HG02973 (cell line): ENCODE measurements around the gene DNAJC12.
A peak's percentile ranks its signal among the peaks of the same experiment; 100 is the strongest.
"Not testable (repeated sequence)": the region's sequence is repeated elsewhere in the genome, so short reads cannot be mapped to it uniquely, and the experiment has no call there.

Experiments
- ATAC-seq: cut with Tn5 transposase; IDR thresholded peaks from one replicate; pipeline ENCODE4 v1.9.1; 2021; ENCODE audit warnings: moderate library complexity; ENCODE audit not compliant: unreplicated experiment

The DNAJC12 gene

GRCh38 chr10:67841737-67842136 lies 3.7 kb upstream of the DNAJC12 start:
- no peak for ATAC-seq

DNA sequence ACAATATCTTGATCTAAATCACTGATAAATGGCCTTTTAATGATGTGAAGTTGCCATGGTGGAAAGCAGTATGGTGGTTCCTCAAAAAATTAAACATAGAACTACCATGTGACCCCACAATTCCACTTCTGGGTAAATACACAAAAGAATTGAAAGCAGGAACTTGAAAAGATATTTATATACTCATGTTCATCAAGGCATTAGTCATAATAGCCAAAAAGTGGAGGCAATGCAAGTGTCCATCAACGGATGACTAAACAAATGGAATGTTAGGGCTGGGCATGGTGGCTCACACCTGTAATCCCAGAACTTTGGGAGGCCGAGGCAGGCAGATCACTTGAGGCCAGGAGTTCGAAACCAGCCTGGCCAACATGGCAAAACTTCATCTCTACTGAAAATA lies 2.0 kb upstream of the DNAJC12 start:
- no peak for ATAC-seq

DNA sequence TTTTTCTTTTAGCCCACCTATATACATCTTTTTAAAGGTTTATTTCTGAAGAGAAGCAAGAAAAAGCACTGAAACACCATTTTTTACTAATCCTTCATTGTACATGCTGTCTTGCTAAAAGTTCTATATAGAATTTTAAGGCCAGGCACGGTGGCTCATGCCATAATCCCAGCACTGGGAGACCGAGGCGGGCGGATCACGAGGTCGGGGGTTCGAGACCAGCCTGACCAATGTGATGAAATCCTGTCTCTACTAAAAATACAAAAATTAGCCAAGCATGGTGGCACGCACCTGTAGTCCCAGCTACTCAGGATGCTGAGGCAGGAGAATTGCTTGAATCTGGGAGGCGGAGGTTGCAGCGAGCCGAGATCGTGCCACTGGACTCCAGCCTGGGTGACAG lies 1.5 kb upstream of the DNAJC12 start:
- not testable (repeated sequence) for ATAC-seq

DNA sequence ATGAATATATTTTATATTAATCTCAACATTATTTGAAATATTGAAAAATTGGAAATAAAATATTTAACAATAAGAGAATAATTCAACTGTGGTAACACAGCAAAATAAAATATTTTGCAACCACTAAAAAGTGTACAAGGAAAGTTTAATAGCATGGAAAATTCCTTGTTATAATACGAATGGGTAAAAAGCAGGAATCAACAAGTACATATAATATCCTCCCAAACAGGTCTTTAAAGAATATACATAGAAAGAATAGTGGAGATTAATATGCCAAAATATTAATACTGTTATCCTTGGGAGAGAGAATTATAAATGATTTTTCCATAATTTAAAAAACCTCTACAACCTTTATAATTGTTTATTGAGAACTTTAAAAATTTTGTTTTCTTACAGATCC lies 1.0 kb downstream of the DNAJC12 start:
- no peak for ATAC-seq

DNA sequence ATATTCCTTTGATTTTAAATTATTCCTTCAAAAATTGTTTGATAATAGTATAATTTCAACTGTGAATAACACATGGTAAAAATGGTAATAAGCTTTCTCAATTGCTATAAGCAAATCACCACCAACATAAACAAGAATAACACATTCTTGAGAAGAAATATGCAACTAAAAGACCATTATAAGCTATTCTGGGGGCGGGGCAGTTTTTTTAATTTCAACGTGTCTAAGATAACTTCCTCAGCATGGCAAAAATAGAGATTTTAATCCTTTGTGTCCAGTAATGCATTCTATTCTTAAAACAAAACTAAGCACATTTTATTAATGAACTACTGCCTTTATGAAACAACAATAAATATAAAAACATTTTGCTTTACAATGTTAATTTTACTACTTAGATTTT lies 1.5 kb downstream of the DNAJC12 start:
- ATAC-seq, result no peak

- not testable (repeated sequence) for ATAC-seq
Observed at GRCh38 chr10:67835541-67836394, 2.2 kb downstream of the DNAJC12 start.

DNA sequence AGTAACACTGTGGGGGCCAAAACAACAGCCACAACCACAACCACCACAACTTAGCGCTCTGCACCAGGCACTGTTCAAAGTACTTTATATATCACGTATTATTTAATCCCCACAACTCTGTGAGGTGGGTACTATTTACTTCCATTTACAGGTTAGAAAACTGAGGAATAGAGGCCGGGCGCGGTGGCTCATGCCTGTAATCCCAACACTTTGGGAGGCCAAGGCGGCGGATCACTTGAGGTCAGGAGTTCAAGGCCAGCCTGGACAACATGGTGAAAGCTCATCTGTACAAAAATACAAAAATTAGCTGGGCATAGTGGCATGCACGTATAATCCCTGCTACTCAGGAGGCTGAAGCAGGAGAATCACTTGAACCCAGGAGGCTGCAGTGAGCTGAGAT lies 3.6 kb downstream of the DNAJC12 start:
- ATAC-seq, result no peak

DNA sequence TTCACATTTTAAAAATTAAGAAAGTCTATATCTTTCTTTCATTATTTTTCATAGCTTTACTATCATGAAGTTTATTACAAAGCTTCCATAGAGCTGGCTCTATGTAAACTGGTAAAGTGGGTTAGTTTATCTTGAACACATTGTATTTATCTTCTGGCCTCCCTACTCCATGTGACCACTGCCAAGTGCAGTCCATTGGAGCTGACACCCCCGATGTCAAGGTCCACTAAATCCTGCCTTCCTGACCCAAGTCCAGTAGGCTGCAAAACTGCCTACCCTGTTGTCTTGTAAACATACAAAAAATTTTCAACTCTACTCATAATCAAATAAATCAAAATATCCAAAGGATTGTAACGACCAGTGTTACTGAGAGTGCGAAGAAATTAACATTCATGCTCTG lies 10.2 kb downstream of the DNAJC12 start:
- ATAC-seq, result no peak

DNA sequence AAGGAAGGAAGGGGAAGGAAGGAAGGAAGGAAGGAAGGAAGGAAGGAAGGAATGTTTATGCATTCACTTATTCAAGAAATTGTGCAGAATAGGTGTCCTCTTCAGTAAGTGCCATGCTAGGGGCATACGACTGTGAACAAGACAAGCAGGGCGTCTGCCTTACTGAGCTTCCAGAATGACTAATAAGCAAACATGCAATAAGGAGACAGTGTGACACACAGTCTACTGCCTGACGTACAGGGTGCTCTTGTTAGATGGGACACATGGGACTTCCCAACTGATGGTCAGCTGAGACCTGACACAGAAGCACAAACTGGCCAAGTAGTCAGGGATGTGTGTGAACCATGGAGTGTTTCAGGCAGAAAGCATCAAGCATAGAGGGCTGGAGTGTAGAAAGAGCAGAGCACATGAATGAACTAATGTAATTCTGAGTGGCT lies 18.2 kb downstream of the DNAJC12 start:
- no peak for ATAC-seq

GRCh38 chr10:67818323-67818722 lies 19.7 kb downstream of the DNAJC12 start:
- ATAC-seq, result no peak

GRCh38 chr10:67816719-67817118 lies 21.3 kb downstream of the DNAJC12 start:
- no peak for ATAC-seq

GRCh38 chr10:67815571-67816059 lies 22.4 kb downstream of the DNAJC12 start:
- ATAC-seq, result no peak

DNA sequence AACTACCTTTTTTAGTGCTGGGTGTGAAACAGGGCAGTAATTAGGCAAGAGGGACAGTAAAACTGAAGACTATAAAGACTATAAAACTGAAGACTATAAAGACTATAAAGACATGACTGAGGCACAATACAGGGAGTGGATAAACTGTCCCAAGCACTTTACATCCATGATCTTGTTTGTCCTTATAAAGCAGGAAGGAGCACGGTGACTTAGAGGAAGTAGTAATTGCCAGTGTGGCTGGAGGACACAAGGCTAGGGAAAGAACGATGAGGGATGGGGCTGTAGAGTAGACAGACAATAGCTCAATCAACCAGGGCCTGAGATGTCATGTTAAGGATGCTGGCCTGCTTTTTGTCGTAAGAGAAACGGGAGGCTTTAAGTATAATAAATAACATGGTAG lies 26.0 kb downstream of the DNAJC12 start:
- ATAC-seq, result no peak

DNA sequence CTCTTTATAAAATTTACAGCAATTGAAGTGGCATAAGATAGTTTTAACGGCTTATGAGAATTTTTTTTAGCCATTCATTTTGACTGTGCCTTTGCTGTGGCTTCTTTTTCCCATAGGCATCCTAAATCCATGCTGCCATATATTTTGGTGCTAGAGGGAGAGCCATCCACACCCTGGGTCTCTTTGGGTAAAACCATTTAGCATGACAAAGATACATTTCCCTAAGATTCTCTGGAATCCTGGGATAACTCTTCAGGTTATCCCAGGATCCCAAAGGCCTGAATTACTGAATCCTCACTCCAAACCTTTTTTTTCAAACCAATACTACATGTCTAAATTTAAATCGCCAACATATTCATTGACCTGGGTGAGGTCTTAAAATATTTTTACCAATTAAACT lies 28.9 kb downstream of the DNAJC12 start:
- ATAC-seq, result no peak

GRCh38 chr10:67808704-67809103 lies 29.3 kb downstream of the DNAJC12 start:
- ATAC-seq, result no peak

- ATAC-seq, result no peak
Observed at GRCh38 chr10:67807855-67808456, 30.0 kb downstream of the DNAJC12 start.

GRCh38 chr10:67804395-67804678 lies 33.7 kb downstream of the DNAJC12 start:
- no peak for ATAC-seq

- ATAC-seq, result peak; percentile 87
Observed at GRCh38 chr10:67803588-67804394, 34.2 kb downstream of the DNAJC12 start.

DNA sequence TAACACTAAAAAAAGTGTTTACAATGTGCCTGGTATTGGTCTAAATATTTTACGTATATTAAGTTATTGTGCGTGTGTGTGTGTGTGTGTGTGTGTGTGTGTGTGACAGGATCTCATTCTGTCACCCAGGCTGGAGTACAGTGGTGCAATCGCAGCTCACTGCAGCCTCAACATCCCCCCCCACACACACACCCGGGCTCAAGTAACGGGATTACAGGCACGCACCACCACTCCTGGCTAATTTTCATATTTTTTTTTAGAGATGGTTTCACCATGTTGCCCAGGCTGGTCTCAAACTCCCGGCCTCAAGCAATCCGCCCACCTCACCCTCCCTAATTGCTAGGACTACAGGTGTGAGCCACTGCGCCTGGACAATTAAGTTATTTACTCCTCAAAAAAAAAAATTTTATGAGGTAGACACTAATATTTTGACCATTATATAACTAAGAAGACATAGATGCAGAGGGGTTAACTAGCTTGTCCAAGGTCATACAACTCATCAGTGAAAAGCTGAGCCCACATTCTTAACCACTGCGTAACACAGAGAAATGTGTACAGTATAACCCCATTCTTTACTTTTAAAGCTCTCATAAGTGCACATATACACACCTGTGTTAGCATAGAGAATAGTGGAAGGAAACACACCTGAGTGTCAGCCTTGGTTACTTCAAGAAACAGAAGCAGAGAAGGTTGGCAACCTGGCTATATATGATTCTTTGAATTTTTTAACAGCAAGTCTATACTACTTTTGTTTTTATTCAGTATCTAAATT lies 35.0 kb downstream of the DNAJC12 start:
- ATAC-seq, result peak; percentile 29

GRCh38 chr10:67801118-67801517 lies 36.9 kb downstream of the DNAJC12 start:
- ATAC-seq, result no peak

- no peak for ATAC-seq
Observed at GRCh38 chr10:67794909-67795460, 43.0 kb downstream of the DNAJC12 start.
